Gastrocnemius medialis (tissue), 4 donors: ENCODE results near the gene COX6A1. TPM values are rescaled to one million over a fixed set of nuclear protein-coding genes. Genes with fewer than 3 reads are reported as not detected.

Experiments used
- ATAC-seq, 2 donors: fragments of 150-250 bp; one replicate each; pipeline ENCODE4 v1.9.1; 2016
- DNase-seq, 2 donors: peaks; one replicate each; pipeline ENCODE4 v3.0.0-alpha.2; 2019
- H3K27ac ChIP-seq, 4 donors: fragments of 200-600 bp; sonication (generic); 1 replicate in 1 of 4; 2 replicates in 3 of 4; pipeline ENCODE4 v1.5.1; 2016 to 2018; ENCODE audit warnings: mild to moderate bottlenecking in 2 of 4, moderate library complexity in 1 of 4
- H3K27me3 ChIP-seq, 3 donors: fragments of 200-600 bp; sonication (generic) in 2 of 3; 1 replicate in 1 of 3; 2 replicates in 2 of 3; pipeline versions ENCODE4 v1.5.1 to v1.6.0; 2016 to 2019; ENCODE audit warnings: mild to moderate bottlenecking in 1 of 3, moderate library complexity in 1 of 3
- H3K36me3 ChIP-seq, 2 donors: fragments of 200-600 bp; sonication (generic) in 1 of 2; one replicate each; pipeline ENCODE4 v1.5.1; 2017 to 2018
- H3K4me1 ChIP-seq, 2 donors: fragments of 200-600 bp; sonication (generic) in 1 of 2; one replicate each; pipeline ENCODE4 v1.5.1; 2016 to 2017; ENCODE audit warnings: mild to moderate bottlenecking in 2 of 2
- H3K4me3 ChIP-seq, 4 donors: fragments of 200-600 bp; sonication (generic) in 3 of 4; 1 replicate in 1 of 4; 2 replicates in 3 of 4; pipeline ENCODE4 v1.5.1; 2016 to 2019; ENCODE audit warnings: mild to moderate bottlenecking in 2 of 4
- H3K9me3 ChIP-seq, 3 donors: fragments of 200-600 bp; sonication (generic) in 2 of 3; 1 replicate in 1 of 3; 2 replicates in 2 of 3; pipeline ENCODE4 v1.5.1; 2016 to 2019
- CTCF ChIP-seq, 5 experiments: fragments of 450-650 bp in 3 of 5; fragments of 200-600 bp in 2 of 5; sonication (generic) in 2 of 5; IDR thresholded peaks in 4 of 5; conservative IDR thresholded peaks in 1 of 5; 1 replicate in 4 of 5; 2 replicates in 1 of 5; pipeline ENCODE4 v1.5.1; 2016 to 2019; ENCODE audit warnings: antibody characterized with exemption in 5 of 5, mild to moderate bottlenecking in 3 of 5, moderate library complexity in 3 of 5
- POLR2A ChIP-seq, 2 donors: fragments of 450-650 bp; IDR thresholded peaks; one replicate each; pipeline ENCODE4 v1.6.1; 2017; ENCODE audit warnings: antibody characterized with exemption in 2 of 2, mild to moderate bottlenecking in 2 of 2, moderate library complexity in 2 of 2
- in situ Hi-C, 4 donors: fragments of 200-750 bp; cut with MboI; loops; one replicate each; pipeline versions ENCODE4 v1.15.0 to v1.8.0; 2017; ENCODE audit warnings: low sequenced_read_pairs in 4 of 4
- intact Hi-C: fragments of 100-400 bp; cut with DNase I; formaldehyde crosslinking; loops from one replicate; pipeline ENCODE4 v1.15.1; 2023; ENCODE audit warnings: low total_unique reads
- total RNA-seq, 4 donors: library from RNA; depleted of rRNA; stranded (reverse); fragments of >200 nt; gene quantifications; one replicate each; pipeline versions ENCODE4 v1.1.0 to v1.2.3, GENCODE V29; 2016

The COX6A1 gene
- total RNA-seq, 4 donors from 2014 or later = 46.9 to 90.8 (median 74.3) TPM

- H3K4me3 ChIP-seq = no peak overlapping the region
- H3K27me3 ChIP-seq = peaks cover 20 to 30% (median 22%) of the 10 kb centered on the region in 3 donors
- TF ChIP-seq POLR2A (IDR thresholded peaks at IDR 0.05) (no peak), CTCF (IDR thresholded peaks at IDR 0.05 in 4 of 5, conservative IDR thresholded peaks at IDR 0.05 in 1 of 5) (no peak)
- no peaks in the 10 kb centered on the region for H3K4me1 ChIP-seq
- H3K36me3 ChIP-seq = no peaks in the 10 kb centered on the region
- no peak for ATAC-seq
- no peak overlapping the region for H3K27ac ChIP-seq
- DNase-seq = no peak
- intact Hi-C loops (no loop called here), in situ Hi-C loops (no loop called here)
- H3K9me3 ChIP-seq = no peaks in the 10 kb centered on the region
Measured at GRCh38 chr12:120397824-120398540, 39.9 kb upstream of the COX6A1 start.

GRCh38 chr12:120399531-120399930 is 38.4 kb upstream of the COX6A1 start:
- in situ Hi-C loops = no loop called here
- no peak for TF ChIP-seq CTCF (IDR thresholded peaks at IDR 0.05 in 4 of 5, conservative IDR thresholded peaks at IDR 0.05 in 1 of 5)
- TF ChIP-seq POLR2A (IDR thresholded peaks at IDR 0.05) = no peak

DNA sequence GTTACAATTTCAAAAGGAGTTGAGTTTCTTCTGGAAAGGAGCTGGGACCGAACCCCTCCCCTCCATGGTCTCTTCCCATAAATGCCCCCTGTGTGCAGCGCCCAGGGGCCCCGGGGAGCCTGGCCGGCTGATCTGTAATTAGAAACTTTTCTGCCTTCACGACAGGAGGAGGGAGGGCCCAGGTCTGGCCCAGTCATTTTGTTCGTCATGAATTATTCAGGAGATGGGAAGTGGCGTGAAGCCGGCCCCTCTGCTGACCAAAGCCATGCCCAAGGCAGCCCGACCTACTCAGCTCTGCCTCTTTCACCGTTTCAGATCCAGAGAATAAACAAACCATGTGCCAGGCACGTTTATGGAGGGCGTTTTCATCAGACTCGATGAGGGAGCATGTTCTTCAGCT is 35.7 kb upstream of the COX6A1 start:
- no peak overlapping the region for H3K27ac ChIP-seq
- intact Hi-C loops = no loop called here
- H3K36me3 ChIP-seq = no peaks in the 10 kb centered on the region
- ATAC-seq (no peak), DNase-seq (no peak)
- in situ Hi-C loops = no loop called here
- peaks cover 5 to 16% (median 6%) of the 10 kb centered on the region in 3 donors for H3K27me3 ChIP-seq
- H3K4me1 ChIP-seq = no peaks in the 10 kb centered on the region
- no peaks in the 10 kb centered on the region for H3K9me3 ChIP-seq
- TF ChIP-seq CTCF (IDR thresholded peaks at IDR 0.05 in 4 of 5, conservative IDR thresholded peaks at IDR 0.05 in 1 of 5) (no peak), POLR2A (IDR thresholded peaks at IDR 0.05) (no peak)
- no peak overlapping the region for H3K4me3 ChIP-seq

More at GRCh38 chr12:120399531-120399930, 38.4 kb upstream of the COX6A1 start:
- DNase-seq (no peak), ATAC-seq (no peak)
- Histone ChIP-seq H3K27ac (no peak overlapping the region), H3K4me1 (no peaks in the 10 kb centered on the region), H3K9me3 (no peaks in the 10 kb centered on the region), H3K4me3 (no peak overlapping the region), H3K36me3 (no peaks in the 10 kb centered on the region), H3K27me3 (peaks cover 16 to 24% (median 18%) of the 10 kb centered on the region in 3 donors)
- intact Hi-C loops = no loop called here

DNA sequence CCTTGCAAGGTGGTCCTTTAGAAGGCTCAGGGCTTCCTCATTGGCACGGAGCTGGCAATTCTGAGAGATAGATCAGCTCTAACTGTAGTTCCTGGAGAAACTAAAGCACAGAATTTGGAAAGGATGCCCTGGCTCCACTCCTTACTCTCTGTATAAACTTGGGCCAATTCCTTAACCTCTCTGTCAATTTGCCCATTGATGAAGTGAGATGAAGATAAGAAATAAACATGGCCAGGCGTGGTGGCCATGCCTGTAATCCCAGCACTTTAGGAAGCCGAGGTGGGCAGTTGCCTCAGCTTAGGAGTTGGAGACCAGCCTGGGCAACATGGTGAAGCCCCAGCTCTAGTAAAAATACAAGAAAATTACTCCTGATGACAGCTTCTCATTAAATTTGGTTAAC is 34.0 kb upstream of the COX6A1 start:
- no peaks in the 10 kb centered on the region for H3K9me3 ChIP-seq
- no peaks in the 10 kb centered on the region for H3K27me3 ChIP-seq
- in situ Hi-C loops = no loop called here
- H3K4me1 ChIP-seq = no peaks in the 10 kb centered on the region
- ATAC-seq (no peak), DNase-seq (no peak)
- no peak for TF ChIP-seq POLR2A (IDR thresholded peaks at IDR 0.05)
- TF ChIP-seq CTCF (IDR thresholded peaks at IDR 0.05 in 4 of 5, conservative IDR thresholded peaks at IDR 0.05 in 1 of 5) = no peak
- H3K27ac ChIP-seq = no peak overlapping the region
- H3K4me3 ChIP-seq = no peak overlapping the region
- intact Hi-C loops = no loop called here
- H3K36me3 ChIP-seq = no peaks in the 10 kb centered on the region

DNA sequence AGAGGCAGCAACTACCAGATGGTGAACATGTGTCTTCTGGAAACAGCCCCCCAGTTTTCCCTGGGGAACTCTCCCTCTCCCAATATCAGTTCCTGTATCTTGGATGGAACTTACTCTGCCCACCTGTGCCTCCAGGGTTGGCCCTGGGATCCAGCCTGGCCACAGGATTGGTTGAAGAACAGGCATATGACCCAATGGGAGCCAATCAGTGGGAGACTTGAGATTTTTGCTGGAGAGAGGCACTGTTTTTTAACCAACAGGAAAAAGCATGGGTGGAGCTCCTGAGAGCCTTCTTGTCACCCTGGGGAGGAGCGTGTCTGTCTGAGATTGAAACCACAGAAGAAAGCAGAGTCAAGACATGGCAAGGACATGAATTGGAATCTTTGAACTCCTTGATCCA is 33.6 kb upstream of the COX6A1 start:
- Histone ChIP-seq H3K36me3 (no peaks in the 10 kb centered on the region), H3K4me1 (no peaks in the 10 kb centered on the region), H3K4me3 (no peak overlapping the region), H3K27ac (no peak overlapping the region), H3K27me3 (no peaks in the 10 kb centered on the region), H3K9me3 (no peaks in the 10 kb centered on the region)
- intact Hi-C loops (no loop called here), in situ Hi-C loops (no loop called here)
- ATAC-seq (no peak), DNase-seq (no peak)
- TF ChIP-seq POLR2A (IDR thresholded peaks at IDR 0.05) (no peak), CTCF (IDR thresholded peaks at IDR 0.05 in 4 of 5, conservative IDR thresholded peaks at IDR 0.05 in 1 of 5) (no peak)
